HG02840 (cell line): Measurements from ENCODE around the gene FOXL1.
"Not testable (repeated sequence)": the region's sequence is repeated elsewhere in the genome, so short reads cannot be mapped to it uniquely, and the experiment has no call there.

ENCODE experiments used
- ATAC-seq: cut with Tn5 transposase; IDR thresholded peaks from one replicate; pipeline ENCODE4 v1.9.1; 2021; ENCODE audit warnings: mild to moderate bottlenecking, moderate library complexity, moderate number of reproducible peaks; ENCODE audit not compliant: unreplicated experiment, low FRiP score

Gene FOXL1

GRCh38 chr16:86579268-86580062 lies 1.1 kb downstream of the FOXL1 start:
- ATAC-seq: no peak

- ATAC-seq: no peak
These were observed 1.9 kb downstream of the FOXL1 start for GRCh38 chr16:86580063-86580790.

GRCh38 chr16:86580791-86581170 lies 2.4 kb downstream of the FOXL1 start:
- no peak for ATAC-seq

GRCh38 chr16:86581458-86581857 lies 3.1 kb downstream of the FOXL1 start:
- ATAC-seq: no peak

- ATAC-seq: no peak
These were observed 5.8 kb downstream of the FOXL1 start for GRCh38 chr16:86584071-86584685.

GRCh38 chr16:86584726-86585721 lies 6.7 kb downstream of the FOXL1 start:
- ATAC-seq: no peak

GRCh38 chr16:86585821-86586611 lies 7.7 kb downstream of the FOXL1 start:
- ATAC-seq: no peak

GRCh38 chr16:86587487-86587886 lies 9.1 kb downstream of the FOXL1 start:
- no peak for ATAC-seq

GRCh38 chr16:86587955-86588354 lies 9.6 kb downstream of the FOXL1 start:
- ATAC-seq: not testable (repeated sequence)

GRCh38 chr16:86590501-86591144 lies 12.3 kb downstream of the FOXL1 start:
- no peak for ATAC-seq

- ATAC-seq: no peak
These were observed 12.9 kb downstream of the FOXL1 start for GRCh38 chr16:86591270-86591669.

- no peak for ATAC-seq
These were observed 15.7 kb downstream of the FOXL1 start for GRCh38 chr16:86593913-86594620.

GRCh38 chr16:86594721-86595120 lies 16.4 kb downstream of the FOXL1 start:
- no peak for ATAC-seq

GRCh38 chr16:86595983-86596605 lies 17.7 kb downstream of the FOXL1 start:
- no peak for ATAC-seq

- ATAC-seq: no peak
These were observed 19.0 kb downstream of the FOXL1 start for GRCh38 chr16:86597126-86597879.

- no peak for ATAC-seq
These were observed 19.7 kb downstream of the FOXL1 start for GRCh38 chr16:86597880-86598606.
